NOMO-1 (cell line): ENCODE measurements around the gene EXOSC10.
A peak's percentile ranks its signal among the peaks of the same experiment; 100 is the strongest.
"Not testable (repeated sequence)": the region's sequence is repeated elsewhere in the genome, so short reads cannot be mapped to it uniquely, and the experiment has no call there.

ENCODE experiments used
- DNase-seq, 2 experiments: peaks; one replicate each; lab custom pipeline; 2025; ENCODE audit not compliant: unreplicated experiment in 2 of 2; lab: John Stamatoyannopoulos, UW

EXOSC10 gene

GRCh38 chr1:11062965-11063401 is 36.7 kb downstream of the EXOSC10 start:
- no peak for DNase-seq

DNA sequence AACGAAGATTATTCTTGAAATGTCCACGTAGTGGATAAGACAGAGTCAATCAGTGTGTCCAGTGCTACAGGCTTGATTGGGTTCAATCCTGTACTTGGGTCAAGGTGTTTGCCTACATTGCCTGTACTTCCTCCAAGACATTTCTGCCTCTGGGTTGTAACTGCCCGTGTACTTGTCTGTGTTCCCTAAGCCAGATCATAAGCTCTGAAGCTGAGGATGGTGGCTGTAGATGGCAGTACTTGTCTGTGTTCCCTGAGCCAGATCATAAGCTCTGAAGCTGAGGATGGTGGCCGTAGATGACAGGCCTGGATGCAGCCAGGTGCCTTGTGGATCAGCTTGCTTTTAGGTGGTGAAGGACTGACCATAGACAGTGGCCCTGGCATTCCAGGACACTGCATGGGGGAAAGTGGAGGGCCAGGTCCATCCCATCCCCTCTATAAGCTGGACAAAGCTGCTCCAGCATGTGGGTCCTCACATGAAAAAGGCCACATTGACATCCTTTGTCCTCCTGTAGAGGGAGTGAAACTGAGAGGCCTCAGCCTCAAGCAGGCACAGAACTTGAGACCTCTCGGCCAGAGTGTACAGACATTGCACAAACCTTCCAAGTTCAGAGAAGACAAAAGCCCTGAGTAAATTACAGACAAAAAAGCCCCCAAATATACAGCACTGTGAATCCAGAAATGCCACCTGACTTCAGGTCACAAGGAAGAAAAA is 37.9 kb downstream of the EXOSC10 start:
- no peak for DNase-seq

GRCh38 chr1:11059968-11060830 is 39.5 kb downstream of the EXOSC10 start, which contains the start of gene SRM:
Gene SRM (minus strand): TSS chr1:11060018. CDS start chr1:11059943, 75 bp downstream.
- DNase-seq: peak; percentile 92 to 95

DNA sequence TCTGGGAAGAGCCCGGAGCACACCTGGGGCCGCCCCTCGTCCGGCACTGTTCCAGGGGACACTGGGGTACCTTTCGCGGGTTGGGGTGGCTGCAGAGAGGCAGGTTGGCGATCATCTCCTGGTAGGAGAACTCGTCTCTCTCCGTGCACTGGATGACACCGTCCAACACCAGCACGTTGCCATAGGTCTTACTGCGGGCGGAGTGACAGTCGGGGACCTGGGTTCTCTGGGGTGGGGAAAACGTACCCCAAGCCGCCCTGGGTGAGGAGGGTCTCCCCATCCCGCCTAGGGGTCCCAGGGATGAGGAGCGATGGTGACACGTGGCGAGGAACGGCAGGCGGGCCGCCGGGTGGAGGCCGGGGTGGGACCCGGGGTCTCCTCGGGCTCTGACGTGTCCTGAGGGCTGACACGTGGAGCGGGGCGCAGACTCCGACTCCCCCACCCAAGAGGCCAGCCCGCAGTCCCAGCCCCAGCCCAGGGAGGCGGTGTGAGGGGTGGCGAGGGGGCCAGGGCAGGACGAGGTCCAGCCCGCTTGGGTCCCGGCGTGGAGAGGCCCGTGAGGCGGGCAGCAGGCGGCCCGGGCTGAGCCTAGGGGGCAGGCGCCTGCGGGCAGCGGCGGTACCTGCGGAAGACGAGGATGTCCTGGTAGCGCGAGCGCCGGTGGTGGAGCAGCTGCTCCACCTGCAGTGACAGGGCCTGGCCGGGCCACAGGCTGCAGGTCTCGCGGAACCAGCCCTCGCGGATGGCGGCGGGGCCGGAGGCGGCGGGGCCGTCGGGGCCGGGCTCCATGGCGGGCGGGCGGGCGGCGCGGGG is 40.3 kb downstream of the EXOSC10 start:
- DNase-seq: no peak

GRCh38 chr1:11058595-11059154 is 41.0 kb downstream of the EXOSC10 start:
- no peak for DNase-seq

DNA sequence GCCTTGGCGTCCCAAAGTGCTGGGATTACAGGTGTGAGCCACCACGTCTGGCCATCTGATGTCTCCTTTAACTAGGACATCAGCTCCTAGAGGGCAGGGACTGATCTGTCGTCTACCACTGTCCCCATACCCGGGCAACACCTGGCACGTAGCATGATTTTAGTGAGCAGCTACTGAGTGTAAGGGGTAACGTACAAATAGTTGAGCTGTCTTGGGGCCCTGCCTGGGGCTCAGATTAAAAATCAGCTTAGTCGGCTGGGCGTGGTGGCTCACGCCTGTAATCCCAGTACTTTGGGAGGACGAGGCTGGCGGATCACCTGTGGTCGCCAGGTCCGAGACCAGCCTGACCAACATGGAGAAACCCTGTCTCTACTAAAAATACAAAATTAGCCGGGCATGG is 41.6 kb downstream of the EXOSC10 start:
- DNase-seq: no peak

- DNase-seq: no peak
Measured at GRCh38 chr1:11057477-11057876, 42.2 kb downstream of the EXOSC10 start.

GRCh38 chr1:11056504-11056903 is 43.2 kb downstream of the EXOSC10 start:
- DNase-seq: no peak

DNA sequence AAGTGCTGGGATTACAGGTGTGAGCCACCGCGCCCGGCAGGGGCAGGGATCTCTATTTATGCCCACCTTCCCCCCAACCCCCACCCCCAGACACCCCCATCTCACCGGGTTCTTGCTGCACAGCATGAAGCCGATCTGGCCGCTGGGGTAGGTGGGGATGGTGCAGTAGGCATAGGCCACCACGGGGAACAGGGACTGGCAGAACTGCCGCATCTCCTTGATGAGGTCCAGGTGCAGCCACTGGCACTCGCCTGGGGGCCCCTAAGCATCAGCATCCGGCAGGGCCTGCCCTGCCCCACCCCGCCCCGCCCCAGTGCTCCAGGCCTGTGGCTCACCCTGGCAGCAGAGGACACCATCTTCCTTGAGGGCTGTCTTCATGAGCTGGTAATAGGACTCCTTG is 44.0 kb downstream of the EXOSC10 start:
- DNase-seq: no peak

GRCh38 chr1:11054666-11055065 is 45.0 kb downstream of the EXOSC10 start:
- DNase-seq: no peak

GRCh38 chr1:11054181-11054580 is 45.5 kb downstream of the EXOSC10 start:
- no peak for DNase-seq

GRCh38 chr1:11053758-11054137 is 45.9 kb downstream of the EXOSC10 start:
- no peak for DNase-seq

DNA sequence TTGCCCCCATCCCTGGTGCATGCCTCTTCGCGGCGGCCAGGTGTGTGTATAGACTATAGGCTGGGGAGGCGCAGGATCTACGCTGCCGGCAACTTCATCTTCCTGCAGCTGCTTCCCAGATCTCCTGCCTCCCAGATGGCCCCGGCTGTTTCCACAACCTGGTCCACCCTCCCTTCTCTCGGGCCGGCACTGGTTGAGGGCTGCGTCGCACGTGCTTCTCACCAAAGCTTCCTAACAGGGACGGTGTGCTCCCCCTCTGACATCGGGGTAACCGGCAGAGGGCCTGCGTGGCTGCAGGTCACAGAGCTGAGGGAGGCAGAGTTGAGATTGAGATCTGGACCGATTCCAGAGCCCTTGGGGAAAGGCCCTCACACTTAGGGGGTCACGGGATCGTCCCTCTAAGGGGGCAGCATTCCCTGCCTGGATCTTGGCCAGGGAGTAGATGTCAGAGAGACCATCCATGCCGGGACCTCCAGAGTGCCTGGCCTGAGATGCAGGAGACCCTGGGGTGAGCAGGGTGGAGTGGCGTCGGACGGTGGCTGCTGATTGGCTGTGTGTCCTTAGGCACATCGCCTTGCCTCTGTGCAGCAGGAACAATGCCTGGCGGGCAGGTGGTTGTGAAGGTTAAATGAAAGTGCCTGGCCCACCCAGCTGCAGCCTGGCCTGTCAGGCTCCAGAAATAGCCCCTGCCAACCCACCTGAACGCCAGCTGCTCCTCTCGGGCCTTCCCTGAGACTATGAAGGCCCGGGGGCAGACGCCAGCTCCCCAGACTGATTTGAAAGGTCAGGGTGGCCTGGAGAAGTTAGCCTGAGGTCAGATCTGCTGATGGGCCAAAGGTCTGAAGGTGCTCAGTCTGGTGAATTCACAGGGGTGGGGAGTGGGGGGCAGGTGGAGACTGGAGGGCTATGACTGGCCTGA is 46.6 kb downstream of the EXOSC10 start:
- DNase-seq: no peak

DNA sequence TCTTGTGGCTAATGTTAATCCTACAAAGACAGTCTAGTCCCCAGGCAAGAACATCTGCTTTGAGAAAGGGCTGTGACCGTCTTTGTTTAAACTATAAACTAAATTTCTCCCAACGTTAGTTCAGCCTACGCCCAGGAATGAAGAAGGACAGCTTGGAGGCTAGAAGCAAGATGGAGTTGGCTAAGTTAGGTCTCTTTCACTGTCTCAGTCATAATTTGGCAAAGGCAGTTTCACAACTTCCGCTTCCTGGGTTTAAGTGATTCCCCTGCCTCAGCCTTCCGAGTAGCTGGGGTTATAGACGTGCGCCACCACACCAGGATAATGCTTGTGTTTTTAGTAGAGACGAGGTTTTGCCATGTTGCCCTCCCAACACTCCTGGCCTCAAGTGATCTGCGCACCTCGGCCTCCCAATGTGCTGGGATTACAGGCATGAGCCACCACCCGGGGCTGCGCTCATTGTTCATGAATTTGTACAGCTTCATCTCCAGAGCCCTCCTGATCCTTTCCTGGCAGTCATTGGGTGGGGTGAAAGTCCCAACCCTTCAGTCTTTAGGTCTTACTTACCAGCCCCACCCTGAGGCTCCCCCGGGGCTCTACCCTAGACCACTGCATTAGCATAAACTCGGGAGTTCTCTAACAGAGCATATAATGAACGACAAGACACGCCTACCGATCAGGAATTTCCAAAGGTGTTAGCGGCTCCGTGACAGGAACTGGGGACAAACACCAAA is 47.7 kb downstream of the EXOSC10 start:
- peak; percentile 68 to 86 for DNase-seq

DNA sequence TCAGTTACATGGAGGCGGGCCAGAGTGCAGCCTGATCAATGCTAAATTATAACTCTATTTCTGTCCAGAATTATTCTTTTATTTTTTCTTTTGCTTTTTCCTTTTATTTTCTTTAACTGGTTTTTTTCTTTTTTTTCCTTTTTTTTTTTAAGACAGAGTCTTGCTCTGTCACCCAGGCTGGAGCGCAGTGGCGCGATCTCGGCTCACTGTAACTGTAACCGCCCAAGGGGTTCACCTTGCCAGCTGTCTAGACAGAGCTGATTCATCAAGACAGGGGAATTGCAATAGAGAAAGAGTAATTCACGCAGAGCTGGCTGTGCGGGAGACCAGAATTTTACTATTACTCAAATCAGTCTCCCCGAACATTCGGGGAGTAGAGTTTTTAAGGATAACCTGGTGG is 48.5 kb downstream of the EXOSC10 start:
- not testable (repeated sequence) for DNase-seq

DNA sequence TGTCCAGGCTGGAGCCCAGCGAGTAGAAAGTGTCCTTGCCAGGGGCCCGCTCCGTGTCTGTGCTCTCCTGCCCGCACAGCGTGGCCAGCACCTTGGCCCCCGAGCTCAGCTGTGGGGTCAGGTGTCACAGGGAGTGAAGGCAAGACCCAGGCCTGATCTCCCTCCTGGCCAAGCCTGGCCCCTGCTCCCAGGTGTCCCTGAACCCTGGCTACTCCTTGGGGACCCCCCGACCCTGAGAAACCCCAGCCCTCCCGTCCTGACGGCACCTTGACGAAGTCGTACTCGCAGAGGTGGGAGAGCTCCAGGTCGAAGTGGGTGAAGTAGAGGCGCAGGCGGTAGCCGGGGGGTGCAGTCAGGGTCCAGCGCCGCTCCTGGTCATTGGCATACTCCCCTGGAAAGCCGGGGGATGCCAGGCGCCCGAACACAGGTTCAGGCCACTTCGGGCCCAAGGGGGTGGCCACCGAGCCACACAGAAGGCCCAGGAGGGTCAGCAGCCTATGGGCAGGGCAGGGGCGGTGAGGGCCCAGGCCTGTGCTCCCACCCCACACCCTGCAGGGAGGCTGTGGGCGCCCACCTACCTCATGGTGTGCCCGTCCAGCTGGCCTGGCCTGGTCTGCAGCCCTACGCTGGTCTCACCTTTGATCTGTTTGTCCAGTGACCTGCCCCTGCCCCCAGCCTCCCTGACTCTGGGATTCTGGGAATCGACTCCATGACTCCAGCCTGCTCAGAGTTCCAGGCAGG is 52.9 kb downstream of the EXOSC10 start, which contains the start of gene MASP2:
TSS of gene MASP2 (minus strand) at position 615 of the 741 bp plus-strand sequence. CDS start at position 583, 32 bp downstream.
- DNase-seq: no peak

- DNase-seq: no peak
Measured at GRCh38 chr1:11046270-11046566, 53.5 kb downstream of the EXOSC10 start.
